ENCODE measurements around the gene CDC20.

Gene CDC20

DNA sequence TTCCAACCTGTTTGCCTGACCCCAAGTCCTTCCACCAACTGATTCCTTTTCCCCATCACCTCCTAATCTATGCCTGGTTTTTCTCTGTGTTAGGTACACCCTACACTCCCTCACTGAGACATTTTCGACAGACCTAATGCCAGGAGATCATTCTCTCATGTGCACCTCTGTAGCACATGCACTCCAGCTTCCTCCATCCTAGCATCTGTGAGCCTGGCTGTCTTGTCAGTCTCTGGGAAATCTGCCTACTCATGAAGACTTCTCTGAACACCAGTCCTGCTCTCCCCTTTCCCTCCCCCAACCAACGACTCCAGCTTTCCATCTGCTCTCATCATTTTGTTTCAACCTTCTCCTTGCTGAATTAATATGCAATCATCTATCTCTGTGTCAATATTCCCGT lies 29.8 kb downstream of the CDC20 start:
- TF ChIP-seq, protein P1, sequence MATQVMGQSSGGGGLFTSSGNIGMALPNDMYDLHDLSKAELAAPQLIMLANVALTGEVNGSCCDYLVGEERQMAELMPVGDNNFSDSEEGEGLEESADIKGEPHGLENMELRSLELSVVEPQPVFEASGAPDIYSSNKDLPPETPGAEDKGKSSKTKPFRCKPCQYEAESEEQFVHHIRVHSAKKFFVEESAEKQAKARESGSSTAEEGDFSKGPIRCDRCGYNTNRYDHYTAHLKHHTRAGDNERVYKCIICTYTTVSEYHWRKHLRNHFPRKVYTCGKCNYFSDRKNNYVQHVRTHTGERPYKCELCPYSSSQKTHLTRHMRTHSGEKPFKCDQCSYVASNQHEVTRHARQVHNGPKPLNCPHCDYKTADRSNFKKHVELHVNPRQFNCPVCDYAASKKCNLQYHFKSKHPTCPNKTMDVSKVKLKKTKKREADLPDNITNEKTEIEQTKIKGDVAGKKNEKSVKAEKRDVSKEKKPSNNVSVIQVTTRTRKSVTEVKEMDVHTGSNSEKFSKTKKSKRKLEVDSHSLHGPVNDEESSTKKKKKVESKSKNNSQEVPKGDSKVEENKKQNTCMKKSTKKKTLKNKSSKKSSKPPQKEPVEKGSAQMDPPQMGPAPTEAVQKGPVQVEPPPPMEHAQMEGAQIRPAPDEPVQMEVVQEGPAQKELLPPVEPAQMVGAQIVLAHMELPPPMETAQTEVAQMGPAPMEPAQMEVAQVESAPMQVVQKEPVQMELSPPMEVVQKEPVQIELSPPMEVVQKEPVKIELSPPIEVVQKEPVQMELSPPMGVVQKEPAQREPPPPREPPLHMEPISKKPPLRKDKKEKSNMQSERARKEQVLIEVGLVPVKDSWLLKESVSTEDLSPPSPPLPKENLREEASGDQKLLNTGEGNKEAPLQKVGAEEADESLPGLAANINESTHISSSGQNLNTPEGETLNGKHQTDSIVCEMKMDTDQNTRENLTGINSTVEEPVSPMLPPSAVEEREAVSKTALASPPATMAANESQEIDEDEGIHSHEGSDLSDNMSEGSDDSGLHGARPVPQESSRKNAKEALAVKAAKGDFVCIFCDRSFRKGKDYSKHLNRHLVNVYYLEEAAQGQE (IDR thresholded peaks at IDR 0.05; ENCODE audit: insufficient read depth in 1 of 2, low read depth in 2 of 2, low read length in 2 of 2) = no peak
- TF ChIP-seq SIN3A (IDR thresholded peaks at IDR 0.05; ENCODE audit: borderline replicate concordance, insufficient read depth, low read length) (no peak), TAF1 (IDR thresholded peaks at IDR 0.05; ENCODE audit: borderline replicate concordance, insufficient read depth, low read length) (no peak), POLR2AphosphoS5 (IDR thresholded peaks at IDR 0.05; ENCODE audit: low read depth, low read length) (no peak), FOXP2 (optimal IDR thresholded peaks at IDR 0.05; ENCODE audit: borderline replicate concordance, extremely low read depth, extremely low read length, insufficient read depth) (no peak)

DNA sequence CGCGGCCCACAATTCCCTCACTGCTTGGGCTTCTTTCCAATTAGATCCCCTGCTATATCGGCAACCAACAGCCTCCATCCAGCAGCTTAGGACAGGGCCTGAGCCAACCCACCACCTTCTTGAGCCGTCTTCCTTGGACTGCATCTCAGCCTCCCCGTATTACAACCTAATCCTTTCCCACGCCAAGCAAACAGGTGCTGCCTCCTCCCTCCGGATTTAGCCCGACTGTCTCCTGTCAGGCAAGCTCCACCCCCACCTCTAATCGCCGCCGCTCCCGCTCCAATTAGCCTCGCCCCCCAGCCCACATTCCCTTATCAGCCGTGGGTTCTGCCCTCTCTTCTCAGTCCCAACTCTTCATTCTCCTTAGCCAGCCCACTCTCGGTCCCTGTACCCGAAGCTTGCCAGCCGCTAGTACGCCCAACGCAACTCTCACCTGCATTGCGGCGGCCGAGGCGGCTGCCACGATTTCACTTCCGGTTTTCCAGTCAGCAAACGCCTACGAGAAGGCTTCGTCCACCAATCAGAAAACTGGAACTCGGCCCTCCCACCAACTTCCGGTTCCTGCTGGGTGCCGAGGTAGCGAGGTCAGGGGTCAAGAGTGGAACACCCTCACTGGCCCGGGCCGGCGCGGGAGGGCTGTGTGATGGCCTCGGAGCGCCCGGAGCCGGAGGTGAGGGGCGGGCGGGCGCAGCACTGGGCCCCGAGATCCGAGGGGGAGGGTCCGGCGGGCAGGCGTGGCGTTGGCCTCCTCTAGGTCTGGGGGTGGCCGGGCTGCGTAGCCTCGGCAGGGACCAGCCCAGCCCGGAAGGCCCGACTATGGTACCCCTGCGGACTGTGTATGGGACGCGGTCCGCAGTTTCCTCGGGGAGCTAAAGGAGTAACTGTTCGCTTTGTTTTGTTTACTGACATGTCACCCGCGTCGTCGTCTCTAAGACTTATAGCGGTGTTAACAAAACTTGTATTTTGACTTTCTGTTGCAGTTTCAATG lies 30.8 kb downstream of the CDC20 start, which contains the start of the genes MED8 and SZT2:
Gene MED8, minus strand, starts transcription at position 475 of the 988 bp plus-strand sequence. Its CDS starts 36 bp downstream, at position 439.
Gene SZT2, plus strand, starts transcription at position 574 of the 988 bp plus-strand sequence. Its CDS starts 70 bp downstream, at position 644.
- no peak for TF ChIP-seq FOXP2 (optimal IDR thresholded peaks at IDR 0.05; ENCODE audit: borderline replicate concordance, extremely low read depth, extremely low read length, insufficient read depth)
- peak; percentile 77 for TF ChIP-seq POLR2AphosphoS5 (IDR thresholded peaks at IDR 0.05; ENCODE audit: low read depth, low read length)
- peak; percentile 75; the same call in 1 of the 2 replicates for TF ChIP-seq TAF1 (IDR thresholded peaks at IDR 0.05; ENCODE audit: borderline replicate concordance, insufficient read depth, low read length)

DNA sequence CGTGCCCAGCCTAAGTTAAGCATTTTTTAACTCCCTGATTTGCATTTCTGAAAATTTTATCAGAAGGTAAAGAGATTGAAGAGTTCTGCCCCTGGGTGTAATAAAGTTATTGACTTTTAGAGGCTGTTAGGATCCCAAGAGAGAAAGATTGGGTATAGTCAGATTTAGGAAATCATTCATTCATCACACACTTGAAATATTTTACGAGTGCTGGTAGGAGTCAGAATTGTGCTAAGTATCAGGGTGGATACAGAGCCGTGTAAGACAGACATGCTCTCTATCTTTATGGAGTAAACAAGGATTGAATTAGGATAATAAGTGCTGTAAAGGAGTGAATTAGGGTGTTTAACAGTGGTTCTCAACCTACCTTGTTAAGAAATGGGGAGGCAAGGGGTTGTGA lies 33.9 kb downstream of the CDC20 start:
- TF ChIP-seq FOXP2 (optimal IDR thresholded peaks at IDR 0.05; ENCODE audit: borderline replicate concordance, extremely low read depth, extremely low read length, insufficient read depth) (no peak), POLR2AphosphoS5 (IDR thresholded peaks at IDR 0.05; ENCODE audit: low read depth, low read length) (no peak), SIN3A (IDR thresholded peaks at IDR 0.05; ENCODE audit: borderline replicate concordance, insufficient read depth, low read length) (no peak), TAF1 (IDR thresholded peaks at IDR 0.05; ENCODE audit: borderline replicate concordance, insufficient read depth, low read length) (no peak)
- TF ChIP-seq, protein P1 (IDR thresholded peaks at IDR 0.05; ENCODE audit: insufficient read depth in 1 of 2, low read depth in 2 of 2, low read length in 2 of 2) = no peak

DNA sequence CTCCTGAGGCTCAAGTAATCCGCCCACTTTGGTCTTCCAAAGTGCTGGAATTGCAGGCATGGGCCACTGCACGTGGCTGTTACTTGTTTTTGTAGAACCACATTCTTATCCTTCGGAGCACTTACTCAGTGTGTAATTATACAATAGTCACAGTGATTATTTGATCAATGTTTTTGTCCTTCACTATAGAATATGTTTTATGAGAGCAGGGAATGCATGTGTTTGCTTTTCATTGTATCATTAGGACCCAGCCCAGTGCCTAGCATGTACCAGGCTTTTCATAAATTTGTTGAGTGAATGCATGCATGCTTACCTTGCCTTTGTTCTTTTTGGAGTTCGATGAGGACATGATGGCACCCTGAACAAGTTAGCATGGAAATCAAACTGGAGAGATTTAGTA lies 36.7 kb downstream of the CDC20 start:
- TF ChIP-seq POLR2AphosphoS5 (IDR thresholded peaks at IDR 0.05; ENCODE audit: low read depth, low read length) = no peak

DNA sequence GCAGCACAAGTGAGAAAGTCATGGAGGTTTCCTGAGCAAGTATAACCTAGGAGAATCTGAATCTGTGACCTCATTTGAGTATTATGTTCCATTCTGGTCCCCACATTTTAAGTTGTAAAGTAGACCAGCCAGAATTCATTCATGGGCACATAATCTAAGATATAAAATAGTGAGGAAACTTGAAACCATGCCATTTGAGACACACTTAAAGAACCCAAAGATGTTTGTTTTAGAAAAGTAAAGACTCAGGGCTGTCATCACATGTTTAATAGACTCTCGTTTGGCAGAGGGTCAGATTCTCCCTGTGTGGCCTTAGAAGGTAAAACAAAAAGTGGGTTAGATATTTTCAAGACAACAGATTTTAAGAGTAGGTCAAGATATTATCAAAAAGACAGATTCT lies 37.3 kb downstream of the CDC20 start:
- TF ChIP-seq FOXP2 (optimal IDR thresholded peaks at IDR 0.05; ENCODE audit: borderline replicate concordance, extremely low read depth, extremely low read length, insufficient read depth) (no peak), SIN3A (IDR thresholded peaks at IDR 0.05; ENCODE audit: borderline replicate concordance, insufficient read depth, low read length) (no peak), TAF1 (IDR thresholded peaks at IDR 0.05; ENCODE audit: borderline replicate concordance, insufficient read depth, low read length) (no peak), POLR2AphosphoS5 (IDR thresholded peaks at IDR 0.05; ENCODE audit: low read depth, low read length) (no peak)
- TF ChIP-seq, protein P1 (IDR thresholded peaks at IDR 0.05; ENCODE audit: insufficient read depth in 1 of 2, low read depth in 2 of 2, low read length in 2 of 2) = no peak

DNA sequence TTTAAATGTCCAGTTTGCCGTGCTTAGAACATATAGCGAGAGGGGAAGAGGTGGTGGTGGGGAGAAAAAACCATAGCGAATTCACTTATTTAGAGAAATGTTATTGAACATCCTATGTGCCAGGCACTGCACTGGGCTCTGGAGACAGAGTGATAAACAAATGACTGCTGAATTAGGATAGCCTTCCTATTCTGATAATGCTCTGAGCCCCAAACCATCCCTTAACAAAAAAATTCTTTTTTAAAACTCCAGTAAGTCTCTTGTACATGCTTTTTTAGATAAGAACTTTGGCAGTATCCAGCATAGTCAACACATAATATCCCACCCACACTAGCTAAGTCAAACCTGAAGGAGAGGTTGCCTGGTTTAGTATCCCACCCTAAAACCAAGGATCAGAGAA lies 39.4 kb downstream of the CDC20 start:
- TF ChIP-seq FOXP2 (optimal IDR thresholded peaks at IDR 0.05; ENCODE audit: borderline replicate concordance, extremely low read depth, extremely low read length, insufficient read depth) = no peak
- TF ChIP-seq, protein P1 (IDR thresholded peaks at IDR 0.05; ENCODE audit: insufficient read depth in 1 of 2, low read depth in 2 of 2, low read length in 2 of 2) = no peak
- no peak for TF ChIP-seq TAF1 (IDR thresholded peaks at IDR 0.05; ENCODE audit: borderline replicate concordance, insufficient read depth, low read length)
- TF ChIP-seq SIN3A (IDR thresholded peaks at IDR 0.05; ENCODE audit: borderline replicate concordance, insufficient read depth, low read length) = no peak
- no peak for TF ChIP-seq POLR2AphosphoS5 (IDR thresholded peaks at IDR 0.05; ENCODE audit: low read depth, low read length)
